Islet of Langerhans (tissue), 1 donor: ENCODE results near the gene AEBP1.

Source experiments
- FAIRE-seq: peaks from one replicate; lab custom pipeline; 2011; peaks lifted over from hg19 to GRCh38; lab: Jason Lieb, UNC

The AEBP1 gene

DNA sequence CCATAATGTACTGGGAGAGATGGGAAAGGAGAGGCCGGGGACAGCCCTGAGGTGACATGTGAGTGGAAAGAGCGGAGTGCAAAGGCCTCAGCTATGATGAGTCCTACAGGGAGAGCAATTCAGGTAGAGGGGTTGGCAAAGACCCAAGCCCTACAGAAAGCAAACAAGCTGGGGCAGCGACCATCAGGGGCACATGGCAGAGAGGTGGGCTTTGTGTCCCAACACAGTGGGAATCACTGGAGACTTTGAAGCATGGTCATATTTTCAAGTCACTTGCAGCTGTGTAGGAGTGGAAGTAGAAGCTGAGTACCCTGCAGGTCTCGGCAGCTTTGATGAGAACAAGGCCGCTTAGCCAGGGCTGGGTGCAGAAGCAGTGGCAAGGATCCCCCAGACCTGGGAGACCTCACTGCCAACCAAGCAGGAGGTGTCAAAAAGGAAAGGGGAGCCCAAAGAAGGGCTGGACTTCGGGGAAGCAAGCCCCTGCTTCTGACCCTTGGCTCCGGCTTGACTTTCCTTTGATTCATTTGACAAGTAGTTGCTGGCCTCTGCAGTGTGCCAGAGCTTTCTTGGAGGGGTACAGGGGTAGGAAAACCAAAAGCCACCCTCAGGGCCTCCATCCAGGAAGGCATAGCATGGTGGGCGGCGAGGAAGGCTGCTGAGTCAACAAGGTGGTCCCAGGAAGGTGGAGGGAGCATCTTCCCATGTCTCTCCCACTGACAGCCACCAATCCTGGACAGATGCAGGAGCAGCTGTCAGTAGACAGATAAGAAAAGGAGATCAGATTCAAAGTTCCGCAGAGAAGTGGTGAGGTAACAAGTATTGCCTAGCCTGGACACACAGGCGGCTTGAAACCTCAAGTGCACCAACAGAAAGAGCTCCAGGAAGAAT, 36.8 kb upstream of the AEBP1 start:
- FAIRE-seq, result no peak

- no peak for FAIRE-seq
Observed at GRCh38 chr7:44068054-44068453, 36.1 kb upstream of the AEBP1 start.

GRCh38 chr7:44071726-44072363, 32.3 kb upstream of the AEBP1 start:
- FAIRE-seq, result no peak

DNA sequence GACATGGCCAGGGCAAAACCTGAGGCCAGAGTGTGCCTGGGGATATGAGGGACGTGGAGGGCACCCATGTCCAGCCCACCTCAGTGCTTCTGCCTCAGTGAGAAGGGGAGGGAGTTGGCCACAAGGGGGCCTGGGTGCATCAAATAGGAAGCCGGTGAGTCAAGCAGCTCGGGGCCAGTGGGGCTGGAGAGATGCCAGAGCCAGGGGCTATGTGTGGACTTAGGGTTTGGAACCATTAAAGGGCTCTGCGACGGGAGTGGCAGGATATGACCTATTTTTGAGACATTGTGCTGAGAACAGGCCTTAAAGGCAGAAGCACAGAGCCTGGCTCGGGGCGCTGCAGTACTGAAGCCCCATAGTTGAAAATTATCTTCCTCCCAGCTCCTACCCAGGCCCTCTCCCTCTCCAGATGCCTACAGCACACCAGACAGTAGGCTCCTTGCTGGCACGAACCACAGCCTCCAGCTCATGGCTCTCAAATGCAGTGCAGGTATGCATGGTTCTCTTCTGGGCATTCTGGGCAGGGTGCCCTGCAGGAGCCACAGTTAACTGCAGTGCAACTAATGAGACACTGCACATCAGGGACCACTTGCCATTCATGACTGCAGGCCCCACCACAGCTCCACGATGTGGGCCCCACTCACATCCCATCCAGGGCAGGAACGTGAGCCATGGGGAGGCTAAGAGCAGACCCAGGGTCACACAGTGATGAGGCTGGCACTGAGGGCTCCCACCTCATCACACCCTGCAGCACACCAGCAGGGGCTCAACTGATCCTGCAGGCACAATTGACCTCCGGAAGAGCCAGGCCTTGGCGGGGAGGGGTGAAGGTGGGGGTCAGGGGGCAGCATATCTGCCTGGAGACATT, 31.5 kb upstream of the AEBP1 start:
- FAIRE-seq, result no peak

- FAIRE-seq, result no peak
Observed at GRCh38 chr7:44073664-44074348, 30.3 kb upstream of the AEBP1 start.

DNA sequence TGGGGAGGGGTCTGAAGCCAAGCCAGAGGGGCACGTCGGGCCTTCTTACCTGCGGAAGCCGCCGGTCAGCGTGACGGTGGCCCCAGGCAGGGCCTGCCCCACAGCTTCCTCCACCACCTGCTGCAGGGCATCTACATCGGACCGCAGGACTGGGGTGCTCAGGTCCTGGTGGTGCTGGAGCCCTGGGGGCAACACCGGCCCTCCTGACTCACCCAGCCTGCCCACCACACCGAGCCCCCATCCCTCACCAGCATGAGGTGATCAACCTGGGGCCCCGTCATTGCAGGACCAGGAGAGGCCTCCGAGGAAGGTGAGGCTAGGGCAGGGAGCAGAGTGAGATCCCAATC, 29.8 kb upstream of the AEBP1 start:
- no peak for FAIRE-seq

GRCh38 chr7:44075296-44076075, 28.7 kb upstream of the AEBP1 start:
- no peak for FAIRE-seq

GRCh38 chr7:44076101-44076895, 27.8 kb upstream of the AEBP1 start:
- FAIRE-seq, result no peak

DNA sequence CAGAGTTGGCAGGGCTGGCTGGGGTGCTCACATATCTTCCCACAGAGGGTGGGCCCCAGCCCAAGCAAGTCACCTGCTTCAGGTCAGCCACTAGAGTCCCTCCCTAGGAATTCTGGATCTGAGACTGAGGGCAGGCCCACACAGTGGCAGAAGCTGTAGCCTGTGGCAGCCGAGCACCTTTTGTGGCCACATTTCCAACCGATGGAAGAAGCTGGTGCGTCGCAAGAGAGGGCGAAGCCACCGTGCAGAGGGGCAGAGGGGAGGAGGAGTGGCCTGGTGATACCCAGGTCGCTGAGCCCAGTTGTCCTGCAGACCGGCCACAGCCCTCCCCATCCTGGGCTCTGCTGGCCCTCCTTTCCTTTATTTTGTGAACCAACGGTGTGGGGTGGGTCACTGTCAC, 27.1 kb upstream of the AEBP1 start:
- no peak for FAIRE-seq

- FAIRE-seq, result no peak
Observed at GRCh38 chr7:44077681-44078091, 26.5 kb upstream of the AEBP1 start.

DNA sequence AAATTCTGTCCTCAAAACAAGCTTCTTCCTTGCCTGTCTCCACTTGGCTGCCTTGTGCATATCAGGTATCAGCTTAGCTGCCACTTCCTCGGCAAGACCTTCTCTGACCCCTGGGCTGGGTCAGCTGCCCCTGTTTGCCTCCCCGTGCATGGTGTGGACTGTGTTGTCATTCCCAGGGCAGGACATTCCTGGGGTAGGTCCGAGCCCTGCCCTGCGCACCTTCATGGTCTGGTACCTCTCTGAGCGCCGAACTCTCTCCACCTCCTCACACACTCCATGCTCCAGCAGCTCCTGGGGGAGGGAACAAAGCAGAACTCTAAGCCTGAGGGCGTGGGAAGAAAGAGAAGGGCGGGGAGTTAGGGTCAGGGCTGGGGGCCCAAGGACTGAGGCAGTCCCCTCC, 25.6 kb upstream of the AEBP1 start:
- FAIRE-seq, result no peak

DNA sequence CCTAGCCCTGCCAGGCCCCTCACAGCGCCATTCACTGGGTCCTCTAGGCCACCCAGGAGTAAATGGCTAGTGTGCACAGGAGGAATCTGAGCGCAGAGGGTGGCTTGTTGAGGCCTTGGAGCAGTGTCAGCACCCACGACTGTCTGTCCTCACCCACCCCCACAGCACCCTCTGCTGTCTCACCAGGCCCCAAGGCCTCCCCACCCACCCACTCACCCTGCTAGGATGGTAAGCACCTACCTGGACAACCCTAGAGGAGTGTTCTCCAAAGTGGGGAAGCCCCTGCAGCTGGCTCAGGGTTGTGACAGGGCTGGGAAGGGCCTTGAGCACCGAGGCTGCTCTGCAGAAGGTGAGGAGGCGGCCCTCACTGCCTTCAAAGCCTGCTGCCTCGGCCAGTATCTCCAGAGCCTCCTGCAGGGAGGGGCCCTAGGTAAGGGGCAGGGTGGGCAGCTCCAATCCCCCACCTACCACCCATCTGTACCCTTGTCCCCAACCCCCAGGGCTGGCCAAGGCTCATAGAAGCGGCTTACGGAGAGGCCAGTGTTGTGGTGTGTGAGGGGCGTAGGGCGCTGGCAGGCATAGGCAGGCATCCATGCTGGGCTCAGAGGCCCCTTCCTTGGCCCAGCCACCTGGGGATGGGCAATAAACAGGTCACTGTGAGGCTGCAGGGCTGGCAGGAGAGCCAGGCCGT, 24.7 kb upstream of the AEBP1 start:
- FAIRE-seq, result no peak

- FAIRE-seq, result no peak
Observed at GRCh38 chr7:44080118-44080517, 24.0 kb upstream of the AEBP1 start.

DNA sequence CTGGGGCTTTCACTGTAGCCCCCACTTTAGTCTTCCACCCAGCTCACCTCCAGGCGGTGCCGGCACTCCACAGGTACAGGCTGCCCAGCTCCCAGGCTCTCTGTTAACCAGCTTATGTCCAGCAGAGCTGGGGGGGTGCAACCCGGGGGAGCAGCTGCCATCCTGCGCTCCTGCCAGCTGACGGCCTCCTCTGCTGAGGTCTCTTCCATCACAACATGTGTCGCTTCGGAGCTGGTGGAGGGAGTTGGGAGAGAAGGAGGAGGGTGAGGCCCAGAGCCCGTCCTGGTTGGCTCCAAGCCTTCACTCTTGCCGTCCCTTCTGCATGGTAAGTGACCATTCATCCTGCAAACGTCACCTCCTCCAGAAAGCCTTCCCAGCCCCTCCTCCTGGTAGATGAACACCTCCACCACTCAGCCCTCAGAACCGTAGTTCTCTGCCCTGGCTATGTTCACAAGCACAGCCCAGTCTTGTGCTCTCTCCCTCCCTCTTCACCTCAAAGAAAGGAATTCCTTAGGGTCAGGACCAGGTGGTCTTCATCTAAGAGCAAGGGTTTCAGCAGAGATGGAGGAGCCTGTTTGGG, 23.4 kb upstream of the AEBP1 start:
- no peak for FAIRE-seq

- no peak for FAIRE-seq
Observed at GRCh38 chr7:44081266-44081748, 22.8 kb upstream of the AEBP1 start.

GRCh38 chr7:44082541-44083207, 21.5 kb upstream of the AEBP1 start:
- FAIRE-seq, result no peak

DNA sequence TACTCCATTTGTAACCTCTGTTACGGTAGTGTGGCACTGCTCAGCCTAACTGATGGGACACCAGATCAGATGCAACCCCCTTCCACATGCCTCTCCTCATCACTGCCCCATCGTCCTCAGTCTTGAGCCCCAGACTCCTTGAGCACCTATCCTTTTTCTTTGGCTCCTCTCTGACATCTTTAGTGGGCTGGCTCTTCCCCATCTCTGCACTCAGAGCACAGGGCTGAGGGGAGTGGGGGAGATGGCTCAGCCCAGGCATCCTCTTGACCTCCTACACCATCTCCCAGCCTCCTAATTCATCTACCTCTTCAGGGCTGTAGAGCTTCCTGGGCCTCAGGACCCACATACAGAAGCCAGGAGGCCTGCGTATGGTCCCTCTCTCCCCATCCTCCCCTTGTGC, 20.3 kb upstream of the AEBP1 start:
- no peak for FAIRE-seq

- no peak for FAIRE-seq
Observed at GRCh38 chr7:44084701-44085100, 19.4 kb upstream of the AEBP1 start.

- FAIRE-seq, result no peak
Observed at GRCh38 chr7:44085546-44085945, 18.6 kb upstream of the AEBP1 start.
